H9 (cell line): ENCODE data around the gene PRKCA. TPM values are rescaled to one million over a fixed set of nuclear protein-coding genes. Genes with fewer than 3 reads are reported as not detected.

Source experiments
- DNase-seq: peaks from one replicate; pipeline ENCODE4 v3.0.0-alpha.2; 2017
- H2AFZ ChIP-seq: one replicate; pipeline ENCODE4 v1.6.1; 2013; ENCODE audit warnings: mild to moderate bottlenecking, low read length, control low read depth, moderate library complexity
- H2AK5ac ChIP-seq: 2 replicates; pipeline ENCODE4 v1.6.1; 2013; ENCODE audit warnings: low read length, control low read depth, mixed read lengths; ENCODE audit not compliant: insufficient read length
- H2BK120ac ChIP-seq: one replicate; pipeline ENCODE4 v1.6.1; 2013; ENCODE audit warnings: low read depth, mild to moderate bottlenecking, low read length, control low read depth, inconsistent platforms; ENCODE audit not compliant: poor library complexity, severe bottlenecking
- H2BK12ac ChIP-seq: 2 replicates; pipeline ENCODE4 v1.6.1; 2013; ENCODE audit warnings: low read length, control low read depth, mixed read lengths, low read depth; ENCODE audit not compliant: insufficient read length
- H2BK15ac ChIP-seq: 2 replicates; pipeline ENCODE4 v1.6.1; 2013; ENCODE audit warnings: low read depth, low read length, control low read depth
- H2BK20ac ChIP-seq: one replicate; pipeline ENCODE4 v1.6.1; 2013; ENCODE audit warnings: low read depth, mild to moderate bottlenecking, low read length, control low read depth, inconsistent platforms; ENCODE audit not compliant: poor library complexity, severe bottlenecking
- H2BK5ac ChIP-seq: 2 replicates; pipeline ENCODE4 v1.6.1; 2013; ENCODE audit warnings: low read length, control low read depth, mixed read lengths; ENCODE audit not compliant: insufficient read length
- H3K14ac ChIP-seq: 2 replicates; pipeline ENCODE4 v1.6.1; 2013; ENCODE audit warnings: low read length, control low read depth; ENCODE audit not compliant: insufficient read depth
- H3K18ac ChIP-seq: 2 replicates; pipeline ENCODE4 v1.6.1; 2013; ENCODE audit warnings: low read depth, mild to moderate bottlenecking, mixed read lengths, low read length, control low read depth; ENCODE audit not compliant: insufficient read length
- H3K23ac ChIP-seq: 2 replicates; pipeline ENCODE4 v1.6.1; 2013; ENCODE audit warnings: low read length, control low read depth, mixed read lengths, low read depth; ENCODE audit not compliant: insufficient read length
- H3K23me2 ChIP-seq: 2 replicates; pipeline ENCODE4 v1.6.1; 2013; ENCODE audit warnings: low read depth, mild to moderate bottlenecking, mixed read lengths, low read length, control low read depth; ENCODE audit not compliant: insufficient read length, poor library complexity, severe bottlenecking
- H3K27ac ChIP-seq: 2 replicates; pipeline ENCODE4 v1.5.1; 2013; ENCODE audit warnings: low read length, control low read depth, mixed read lengths, low read depth; ENCODE audit not compliant: insufficient read length
- H3K27me3 ChIP-seq: 2 replicates; pipeline ENCODE4 v1.6.1; 2013; ENCODE audit warnings: low read length, control low read depth, inconsistent platforms; ENCODE audit not compliant: insufficient read depth
- H3K4ac ChIP-seq: 2 replicates; pipeline ENCODE4 v1.6.1; 2013; ENCODE audit warnings: low read depth, mild to moderate bottlenecking, control low read depth, inconsistent platforms, low read length, moderate library complexity
- H3K4me1 ChIP-seq: 2 replicates; pipeline ENCODE4 v1.6.1; 2013; ENCODE audit warnings: low read length, control low read depth, inconsistent platforms; ENCODE audit not compliant: insufficient read depth
- H3K4me2 ChIP-seq: 2 replicates; pipeline ENCODE4 v1.6.1; 2013; ENCODE audit warnings: low read length, control low read depth, mixed read lengths; ENCODE audit not compliant: insufficient read length, insufficient read depth
- H3K56ac ChIP-seq: 2 replicates; pipeline ENCODE4 v1.6.1; 2013; ENCODE audit warnings: low read depth, mild to moderate bottlenecking, mixed read lengths, low read length, control low read depth; ENCODE audit not compliant: insufficient read length
- H3K79me1 ChIP-seq: 2 replicates; pipeline ENCODE4 v1.6.1; 2013; ENCODE audit warnings: low read depth, mild to moderate bottlenecking, moderate library complexity, low read length, control low read depth, inconsistent platforms; ENCODE audit not compliant: insufficient read depth, poor library complexity, severe bottlenecking
- H3K79me2 ChIP-seq: 2 replicates; pipeline ENCODE4 v1.6.1; 2013; ENCODE audit warnings: low read length, control low read depth, inconsistent platforms; ENCODE audit not compliant: insufficient read depth
- H3K9ac ChIP-seq: 2 replicates; pipeline ENCODE4 v1.6.1; 2013; ENCODE audit warnings: low read length, control low read depth, mixed read lengths; ENCODE audit not compliant: insufficient read length; ENCODE audit errors: extremely low read depth
- H3K9me3 ChIP-seq: one replicate; pipeline ENCODE4 v1.6.1; 2013; ENCODE audit warnings: low read depth, low read length, inconsistent platforms; ENCODE audit not compliant: control insufficient read depth
- H3T11ph ChIP-seq: one replicate; pipeline ENCODE4 v1.6.1; 2013; ENCODE audit warnings: mild to moderate bottlenecking, low read length, control low read depth, inconsistent platforms
- H4K20me1 ChIP-seq: one replicate; pipeline ENCODE4 v1.6.1; 2013; ENCODE audit not compliant: control insufficient read depth, insufficient read length, insufficient read depth
- H4K5ac ChIP-seq: 2 replicates; pipeline ENCODE4 v1.6.1; 2013; ENCODE audit warnings: low read depth, mild to moderate bottlenecking, mixed read lengths, low read length, control low read depth; ENCODE audit not compliant: insufficient read length
- H4K8ac ChIP-seq: replicated peaks from 2 replicates; pipeline ENCODE4 v1.6.1; 2013; ENCODE audit warnings: low read length, control low read depth, mixed read lengths, low read depth; ENCODE audit not compliant: insufficient read length
- H4K91ac ChIP-seq: 2 replicates; pipeline ENCODE4 v1.6.1; 2013; ENCODE audit warnings: low read depth, mild to moderate bottlenecking, moderate library complexity, mixed read lengths, low read length, control low read depth; ENCODE audit not compliant: insufficient read length
- H3K27ac Mint-ChIP-seq, 3 experiments: 2 replicates in 2 of 3; 3 replicates in 1 of 3; pipeline ENCODE4 v1.8.0; 2020 to 2021; ENCODE audit warnings: mixed read lengths in 3 of 3, mild to moderate bottlenecking in 1 of 3, moderate library complexity in 1 of 3
- H3K27me3 Mint-ChIP-seq: 2 replicates; pipeline ENCODE4 v1.8.0; 2021; ENCODE audit warnings: low read depth, mild to moderate bottlenecking, moderate library complexity, mixed read lengths
- H3K36me3 Mint-ChIP-seq, 3 experiments: 2 replicates in 2 of 3; 3 replicates in 1 of 3; pipeline ENCODE4 v1.8.0; 2020 to 2021; ENCODE audit warnings: low read depth in 3 of 3, mixed read lengths in 3 of 3; ENCODE audit not compliant: insufficient read depth in 1 of 3
- H3K4me1 Mint-ChIP-seq, 2 experiments: 2 replicates each; pipeline ENCODE4 v1.8.0; 2020; ENCODE audit warnings: mixed read lengths in 2 of 2
- H3K4me3 Mint-ChIP-seq, 2 experiments: 2 replicates in 1 of 2; 3 replicates in 1 of 2; pipeline ENCODE4 v1.8.0; 2020 to 2021; ENCODE audit warnings: mild to moderate bottlenecking in 2 of 2, mixed read lengths in 2 of 2, moderate library complexity in 1 of 2
- H3K9me3 Mint-ChIP-seq, 2 experiments: 2 replicates in 1 of 2; 3 replicates in 1 of 2; pipeline ENCODE4 v1.8.0; 2020; ENCODE audit warnings: mild to moderate bottlenecking in 2 of 2, mixed read lengths in 2 of 2, moderate library complexity in 1 of 2
- CTCF ChIP-seq: fragments of 200-600 bp; sonication (generic); conservative IDR thresholded peaks from 3 replicates; pipeline ENCODE4 v1.8.0; 2021; ENCODE audit warnings: antibody characterized with exemption, mild to moderate bottlenecking
- WGBS: extraction: QIAGEN DNeasy Blood & Tissue Kit; methylation state at CpG from one replicate; pipeline ENCODE4 v1.1.7; 2013; ENCODE audit warnings: missing lambda C conversion rate, low lambda C conversion rate, mixed read lengths; ENCODE audit not compliant: insufficient read length; ENCODE audit errors: extremely low coverage; 5-methylcytosine and 5-hydroxymethylcytosine counted together
- total RNA-seq: library from RNA; stranded (reverse); gene quantifications from 2 replicates; pipeline ENCODE4 v1.2.1, GENCODE V29; 2021

PRKCA gene
- total RNA-seq, 1 experiment from 2014 or later, result 10.5 TPM

- Histone ChIP-seq H3K56ac (no peak overlapping the region), H2BK120ac (no peak overlapping the region), H3K4me1 (no peaks in the 10 kb centered on the region), H2BK15ac (no peak overlapping the region), H3K18ac (no peak overlapping the region), H3K23me2 (no peaks in the 10 kb centered on the region), H2BK20ac (no peak overlapping the region), H4K20me1 (no peaks in the 10 kb centered on the region), H3K9me3 (no peaks in the 10 kb centered on the region), H2AK5ac (no peak overlapping the region), H4K91ac (no peak overlapping the region), H3K27me3 (no peaks in the 10 kb centered on the region), H3K79me1 (no peaks in the 10 kb centered on the region), H4K5ac (no peak overlapping the region), H3K23ac (peak overlapping the region; percentile 64), H3K79me2 (no peaks in the 10 kb centered on the region), H4K8ac (no peak overlapping the region), H2BK12ac (no peak overlapping the region), H3K9ac (no peak overlapping the region), H3K27ac (no peak overlapping the region), H3K4ac (no peak overlapping the region), H2BK5ac (no peak overlapping the region), H2AFZ (no peak overlapping the region), H3T11ph (no peak overlapping the region), H3K14ac (no peak overlapping the region), H3K4me2 (no peak overlapping the region)
- no peaks in the 10 kb centered on the region for H3K27me3 Mint-ChIP-seq
- no peaks in the 10 kb centered on the region for H3K9me3 Mint-ChIP-seq
- no peaks in the 10 kb centered on the region for H3K4me1 Mint-ChIP-seq
- WGBS, result no CpG with 5 or more reads among the region's 6 CpGs
- no peak overlapping the region for H3K27ac Mint-ChIP-seq
- DNase-seq, result no peak
- H3K4me3 Mint-ChIP-seq, result no peak overlapping the region
- peaks cover 0 to 3% (median 0%) of the 10 kb centered on the region in 3 experiments; a peak in 4 of 7 replicates for H3K36me3 Mint-ChIP-seq
- no peak for TF ChIP-seq CTCF
Observed at GRCh38 chr17:66637491-66637890, 335.1 kb downstream of the PRKCA start.
